T1000 (cell line): ENCODE results near the gene PMAIP1.
A peak's percentile ranks its signal among the peaks of the same experiment; 100 is the strongest.
"Not testable (repeated sequence)": the region's sequence is repeated elsewhere in the genome, so short reads cannot be mapped to it uniquely, and the experiment has no call there.

ENCODE experiments used
- DNase-seq: peaks from one replicate; lab custom pipeline; 2025; ENCODE audit warnings: mixed read lengths; lab: John Stamatoyannopoulos, UW

Gene PMAIP1

DNA sequence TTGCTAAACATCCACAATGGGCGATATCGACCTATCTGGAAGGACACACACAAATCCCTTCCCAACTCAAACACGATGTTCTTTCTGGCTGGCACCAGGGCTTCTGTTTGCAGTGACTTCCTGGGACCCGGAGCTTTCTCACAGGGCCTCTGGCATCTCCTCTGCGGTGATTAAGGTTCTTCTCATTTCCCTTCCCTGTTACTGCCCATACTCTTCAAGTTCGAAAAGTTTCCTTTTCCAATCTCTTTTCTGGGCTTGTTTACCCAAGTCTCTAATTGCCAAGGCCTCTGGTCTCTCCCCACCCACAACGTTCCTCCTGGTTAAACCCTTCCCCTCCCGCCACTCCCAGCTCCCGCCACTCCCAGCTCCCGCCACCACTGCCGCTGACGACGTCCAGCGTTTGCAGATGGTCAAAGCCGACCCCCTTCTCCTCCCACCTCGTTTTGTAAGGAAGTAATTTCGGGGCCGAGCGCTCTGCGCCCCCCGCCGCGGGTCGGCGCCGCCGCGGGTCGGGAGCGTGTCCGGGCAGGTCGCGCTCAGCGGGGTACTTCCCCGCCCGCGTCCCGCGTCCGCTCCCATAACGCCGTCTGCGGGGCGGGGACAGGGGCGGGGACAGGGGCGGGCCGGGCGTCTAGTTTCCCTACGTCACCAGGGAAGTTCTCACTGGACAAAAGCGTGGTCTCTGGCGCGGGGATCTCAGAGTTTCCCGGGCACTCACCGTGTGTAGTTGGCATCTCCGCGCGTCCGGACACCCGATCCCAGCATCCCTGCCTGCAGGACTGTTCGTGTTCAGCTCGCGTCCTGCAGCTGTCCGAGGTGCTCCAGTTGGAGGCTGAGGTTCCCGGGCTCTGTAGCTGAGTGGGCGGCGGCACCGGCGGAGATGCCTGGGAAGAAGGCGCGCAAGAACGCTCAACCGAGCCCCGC, at the start of gene PMAIP1:
TSS of gene PMAIP1 (plus strand) at position 699 of the 924 bp plus-strand sequence. CDS start at position 881, 182 bp downstream.
- DNase-seq = peak; percentile 90

DNA sequence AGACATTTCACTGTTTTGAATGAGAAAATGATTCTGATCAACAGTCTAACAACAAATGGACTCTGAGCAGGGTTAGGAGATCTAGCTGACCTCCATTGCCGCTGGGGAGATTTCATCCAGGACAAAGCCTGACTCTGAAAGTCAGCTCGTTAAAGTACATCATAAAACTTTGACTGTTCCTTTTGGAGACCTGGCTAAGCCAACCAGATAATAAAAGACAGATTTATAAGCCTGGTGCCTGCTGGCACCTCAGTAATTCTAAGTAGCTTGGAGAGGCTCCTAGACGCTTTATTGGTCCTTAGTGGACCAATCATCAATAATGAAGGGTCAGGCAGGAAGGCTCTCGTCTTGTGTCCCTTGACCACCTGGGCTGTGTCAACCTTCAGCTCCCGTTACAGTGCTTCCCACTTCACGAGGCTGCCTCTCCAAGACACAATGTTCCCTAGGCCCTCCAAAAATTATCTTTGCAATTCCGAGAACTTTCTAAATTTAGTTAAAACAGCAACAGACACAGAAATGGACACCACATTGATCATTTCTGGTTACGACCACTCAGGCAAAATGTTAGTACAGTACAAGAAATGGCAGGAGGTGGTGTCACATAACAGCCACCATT, 47.9 kb upstream of the PMAIP1 start:
- DNase-seq = no peak

DNA sequence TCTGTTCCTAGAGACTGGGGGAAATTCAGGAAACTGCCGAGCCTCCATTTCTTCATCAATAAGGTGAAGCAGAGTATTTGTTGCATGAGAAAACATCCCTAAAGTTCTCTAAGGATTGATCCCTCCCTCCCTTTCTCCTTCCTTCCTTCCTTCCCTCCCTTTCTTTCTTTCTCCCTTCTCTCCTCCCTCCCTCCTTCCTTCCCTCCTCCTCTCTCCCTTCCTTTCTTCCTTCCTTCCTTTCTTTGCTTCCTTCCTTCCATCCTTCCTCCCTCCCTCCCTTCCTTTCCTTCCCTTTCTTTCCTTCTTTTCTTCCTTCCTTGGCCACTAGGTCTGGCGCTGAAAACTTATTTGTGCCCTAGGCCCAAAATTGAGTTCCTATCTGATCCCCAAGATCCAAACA, 47.2 kb upstream of the PMAIP1 start:
- no peak for DNase-seq

DNA sequence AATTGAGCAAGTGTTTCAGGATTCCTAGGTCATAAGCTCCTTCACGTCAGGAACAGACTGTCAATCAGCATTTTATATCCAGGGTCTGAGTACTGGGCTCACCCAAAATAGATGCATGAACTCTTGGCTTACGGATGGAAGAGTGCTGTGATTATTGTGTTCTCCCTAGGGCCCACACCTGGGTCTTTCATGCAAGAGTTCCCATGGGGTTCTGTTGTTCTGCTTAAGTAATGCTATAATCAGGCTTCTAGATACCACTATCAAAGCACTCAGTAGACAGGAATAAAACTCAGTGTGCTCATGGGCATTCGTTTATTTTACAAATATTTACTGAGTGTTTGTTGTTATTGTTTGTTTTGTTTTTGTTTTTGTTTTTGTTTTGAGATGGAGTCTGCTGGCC, 46.4 kb upstream of the PMAIP1 start:
- DNase-seq = no peak

DNA sequence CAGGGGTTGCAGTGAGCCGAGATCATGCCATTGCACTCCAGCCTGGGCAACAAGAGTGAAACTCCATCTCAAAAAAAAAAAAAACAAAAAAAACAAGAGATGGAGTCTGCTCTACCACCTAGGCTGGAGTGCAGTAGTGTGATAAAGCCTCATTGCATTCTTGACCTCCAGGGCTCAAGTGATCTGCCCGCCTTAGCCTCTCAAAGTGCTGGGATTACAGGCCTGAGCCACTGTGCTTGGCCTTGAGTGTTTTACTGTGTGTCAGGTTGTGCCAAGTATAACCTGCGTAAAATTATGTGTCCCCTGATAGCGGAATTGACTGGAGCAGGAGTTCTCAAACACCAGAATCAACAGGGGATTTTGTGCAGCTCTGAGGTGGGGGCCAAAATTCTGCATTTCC, 45.8 kb upstream of the PMAIP1 start:
- not testable (repeated sequence) for DNase-seq

DNA sequence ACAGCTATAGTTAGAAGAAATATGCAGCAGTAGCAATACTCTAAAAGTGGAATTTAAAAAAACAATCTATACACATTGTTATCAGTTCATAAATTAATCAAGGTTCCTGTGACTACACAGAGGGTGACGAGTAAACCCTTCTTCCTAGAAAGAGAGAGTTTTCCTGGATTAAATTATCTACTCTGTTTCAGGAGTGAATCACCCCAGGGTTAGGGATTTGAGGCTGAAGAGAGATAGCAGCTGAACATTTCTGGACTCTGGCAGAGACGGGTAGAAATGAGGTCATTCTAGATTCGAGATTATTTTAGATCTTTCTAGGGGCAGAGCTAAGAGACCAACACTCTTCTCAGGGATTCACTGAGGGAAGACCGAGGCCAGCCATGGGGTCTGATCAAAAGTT, 38.8 kb upstream of the PMAIP1 start:
- no peak for DNase-seq

DNA sequence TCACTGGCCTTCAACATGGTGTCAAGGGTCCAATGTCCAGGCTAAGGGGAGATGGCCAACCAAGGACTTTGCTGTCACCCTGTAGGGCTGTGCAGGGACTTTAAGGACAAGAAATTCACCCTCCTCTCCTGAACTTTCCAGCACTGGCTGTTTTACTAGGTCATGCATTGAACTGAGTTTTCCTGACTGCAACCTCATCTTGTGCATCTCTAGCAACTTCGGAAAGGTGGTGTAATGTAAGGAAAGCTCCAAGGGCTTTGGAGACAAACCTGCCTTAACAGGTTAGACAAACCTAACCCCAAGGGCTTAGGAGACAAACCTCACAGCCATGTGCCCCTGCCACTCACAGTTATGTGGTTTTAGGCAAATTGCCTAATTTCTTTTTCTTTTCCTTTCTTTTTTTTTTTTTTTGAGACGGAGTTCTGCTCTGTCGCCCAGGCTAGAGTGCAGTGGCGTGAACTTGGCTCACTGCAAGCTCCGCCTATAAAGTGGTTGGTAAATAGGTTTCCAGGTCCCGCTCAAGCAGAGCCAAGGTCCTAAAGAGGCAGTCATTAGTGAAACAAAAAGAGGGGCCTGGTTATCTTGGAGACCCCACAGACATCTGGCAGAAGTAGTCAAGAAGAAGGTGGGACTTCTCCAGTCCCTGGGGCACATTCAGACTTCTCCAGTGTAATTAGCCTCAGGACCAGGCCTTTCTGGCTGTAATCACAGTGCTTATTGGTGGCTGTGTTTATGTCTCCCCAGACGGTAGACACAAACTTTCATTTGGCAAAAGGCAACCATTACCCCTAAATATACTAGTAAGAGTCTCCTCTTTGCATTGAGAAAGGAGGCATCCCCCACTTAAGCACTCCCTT, 37.6 kb upstream of the PMAIP1 start:
- DNase-seq = no peak

DNA sequence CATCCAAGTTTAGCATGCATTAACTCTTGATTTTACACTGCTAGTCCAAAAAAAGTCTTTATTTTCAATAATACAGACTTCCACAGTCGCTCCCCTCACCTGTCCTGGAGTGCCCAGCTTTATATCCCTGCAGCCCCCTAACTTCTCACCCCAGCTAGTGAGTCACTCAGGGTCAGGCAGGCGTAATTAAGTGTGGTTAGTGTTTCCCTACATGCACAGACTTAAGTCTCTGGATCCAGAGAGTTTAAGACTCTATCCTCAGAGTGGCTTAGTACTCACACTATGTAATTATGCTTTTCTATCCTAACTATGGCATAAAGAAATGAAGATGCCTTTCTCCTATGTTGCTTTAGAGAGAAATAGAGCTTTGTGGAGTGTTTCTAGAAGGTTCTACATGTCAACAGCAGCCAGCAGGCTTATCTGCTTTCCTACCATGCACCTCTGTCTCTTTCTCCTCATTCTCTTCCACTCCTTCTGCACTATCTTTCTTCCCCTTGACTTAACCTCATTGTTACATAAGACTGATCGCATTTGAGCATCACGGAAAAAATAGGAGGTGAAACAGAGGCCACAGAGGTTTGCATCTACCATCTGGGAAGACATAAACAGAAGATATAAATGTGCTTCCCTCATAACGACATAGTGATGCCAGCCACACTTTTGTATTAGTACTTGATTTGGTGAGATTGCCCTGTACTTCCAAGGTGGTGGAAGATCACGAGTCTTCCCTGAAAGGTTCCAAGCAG, 34.4 kb upstream of the PMAIP1 start:
- DNase-seq = no peak

DNA sequence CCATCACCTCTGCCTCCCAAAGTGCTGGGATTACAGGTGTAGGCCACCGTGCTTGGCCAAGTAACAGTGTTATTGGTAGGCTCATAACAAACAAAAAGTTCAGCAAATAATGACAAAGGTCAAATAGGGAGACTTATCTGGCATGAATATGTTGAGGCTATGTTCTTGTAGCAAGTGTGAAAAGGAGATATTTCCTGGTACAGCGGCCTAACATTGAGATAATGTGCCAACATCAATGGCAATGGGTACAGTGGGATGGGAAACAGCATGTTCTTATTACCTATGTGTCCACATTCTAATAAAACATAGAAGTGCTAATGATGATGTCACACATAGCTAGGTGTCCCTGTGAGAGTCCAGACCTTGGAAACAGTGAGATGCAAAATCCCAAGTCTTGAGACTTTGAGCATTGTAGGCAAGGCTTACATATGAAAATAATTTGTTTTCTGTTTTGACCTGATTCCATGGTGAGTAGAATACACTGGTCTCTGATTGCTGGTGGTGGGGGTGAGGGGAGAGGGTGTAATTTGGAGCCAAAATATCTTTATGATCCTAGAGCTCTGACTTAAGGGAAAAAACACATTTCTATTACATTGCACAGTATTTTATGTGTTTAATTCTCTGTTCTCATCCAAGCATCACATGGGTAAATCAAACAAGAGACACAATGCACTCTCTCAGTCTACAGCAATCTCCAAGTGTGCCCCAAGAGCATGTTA, 33.1 kb upstream of the PMAIP1 start:
- no peak for DNase-seq

DNA sequence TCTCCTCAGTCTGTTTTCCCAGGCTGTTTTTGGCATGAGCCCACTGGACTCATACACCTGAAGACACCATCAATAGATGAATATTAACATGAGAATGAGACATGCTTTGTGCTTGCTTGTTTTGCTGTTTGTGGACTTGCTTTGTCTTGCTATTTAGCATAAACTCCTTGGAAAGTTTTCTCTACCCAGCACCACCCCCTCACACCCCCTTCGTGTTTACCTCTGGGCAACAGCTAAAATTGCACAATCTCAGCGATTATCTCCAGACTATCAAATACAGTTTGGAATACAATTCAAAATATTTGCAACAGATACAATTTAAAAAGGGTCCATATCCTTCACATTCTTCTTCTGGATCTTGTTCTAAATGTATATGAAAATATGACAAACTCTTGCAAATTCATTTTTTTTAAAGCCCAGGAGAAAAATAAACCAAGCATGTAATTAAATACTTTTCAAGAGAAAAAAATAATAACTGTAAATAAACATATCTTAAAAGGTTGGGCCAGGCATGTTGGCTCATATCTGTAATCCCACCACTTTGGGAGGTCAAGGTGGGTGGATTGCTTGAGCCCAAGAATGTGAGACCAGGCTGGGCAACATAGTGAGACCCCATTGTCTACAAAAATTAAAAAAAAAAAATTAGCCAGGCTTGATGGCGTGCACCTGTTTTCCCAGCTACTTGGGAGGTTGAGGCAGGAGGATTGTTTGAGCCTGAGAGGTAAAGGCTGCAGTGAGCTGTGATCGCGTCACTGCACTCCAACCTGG, 32.3 kb upstream of the PMAIP1 start:
- no peak for DNase-seq

DNA sequence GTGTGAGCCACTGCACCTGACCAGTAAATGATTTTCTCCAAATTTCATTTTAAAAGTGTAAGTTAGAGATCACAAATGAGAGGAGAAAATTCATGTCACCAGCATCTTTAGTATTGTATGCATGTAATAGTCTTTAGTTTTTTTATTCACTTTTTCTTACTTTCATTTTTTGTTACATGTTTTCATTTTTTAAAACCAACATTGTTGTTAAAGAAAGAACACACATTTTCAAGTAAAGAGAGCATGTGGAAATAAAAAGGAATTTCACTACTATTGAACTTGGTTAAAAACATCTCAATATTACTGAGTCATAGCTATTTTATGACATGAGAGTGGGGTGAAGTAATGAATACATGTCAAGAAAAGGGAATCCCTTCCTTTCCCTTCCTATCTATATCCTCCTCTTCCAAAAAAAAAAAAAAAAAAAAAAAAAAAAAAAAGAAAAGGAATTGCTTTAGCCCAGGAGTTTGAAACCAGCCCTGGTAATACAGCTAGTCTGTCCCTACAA, 29.1 kb upstream of the PMAIP1 start:
- DNase-seq = no peak

DNA sequence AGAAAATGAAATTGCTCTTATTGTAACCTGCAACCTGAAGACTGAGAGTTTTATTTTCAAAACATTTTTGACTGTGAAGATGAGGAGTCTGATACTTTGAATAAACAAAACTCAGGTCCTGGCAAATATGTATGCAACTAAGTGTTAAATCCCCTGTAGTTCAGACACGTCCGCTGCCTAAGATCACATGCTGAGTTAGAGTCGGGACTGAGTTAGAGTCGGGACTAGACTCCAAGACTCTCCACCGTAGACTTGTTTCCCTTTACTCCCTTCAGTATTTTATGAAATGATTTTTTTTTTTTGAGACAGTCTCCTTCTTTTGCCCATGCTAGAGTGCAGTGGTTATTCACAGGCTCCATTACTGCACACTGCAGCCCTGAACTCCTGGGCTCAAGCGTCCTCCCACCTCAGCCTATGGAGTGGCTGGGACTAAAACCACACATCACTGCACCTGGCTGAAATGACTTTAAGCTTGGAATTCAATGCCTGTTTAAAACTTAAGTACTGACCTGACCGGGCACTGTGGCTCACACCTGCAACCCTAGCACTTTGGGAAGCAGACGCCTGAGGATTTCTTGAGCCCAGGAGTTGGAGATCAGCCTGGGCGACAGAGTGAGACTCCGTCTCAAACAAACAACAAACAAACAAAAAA, 28.0 kb upstream of the PMAIP1 start:
- DNase-seq = no peak

DNA sequence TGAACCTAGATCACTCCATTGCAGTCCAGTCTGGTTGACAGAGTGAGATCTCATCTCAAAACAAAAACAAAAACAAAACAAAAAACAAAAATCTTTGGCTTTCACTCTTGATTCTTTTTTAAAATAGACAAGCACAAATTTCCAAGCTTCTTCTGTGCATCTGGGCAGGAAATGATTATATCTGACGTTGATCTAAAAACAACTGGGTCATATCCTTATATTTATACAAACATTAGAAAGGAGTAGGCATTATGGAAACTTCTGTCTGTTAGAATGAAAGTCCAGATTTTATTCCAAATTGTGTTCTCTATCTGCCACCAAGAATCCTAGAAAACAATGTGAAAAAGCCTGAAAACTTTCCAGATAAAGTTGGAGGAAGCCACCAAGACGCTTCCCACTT, 26.2 kb upstream of the PMAIP1 start:
- DNase-seq = no peak

DNA sequence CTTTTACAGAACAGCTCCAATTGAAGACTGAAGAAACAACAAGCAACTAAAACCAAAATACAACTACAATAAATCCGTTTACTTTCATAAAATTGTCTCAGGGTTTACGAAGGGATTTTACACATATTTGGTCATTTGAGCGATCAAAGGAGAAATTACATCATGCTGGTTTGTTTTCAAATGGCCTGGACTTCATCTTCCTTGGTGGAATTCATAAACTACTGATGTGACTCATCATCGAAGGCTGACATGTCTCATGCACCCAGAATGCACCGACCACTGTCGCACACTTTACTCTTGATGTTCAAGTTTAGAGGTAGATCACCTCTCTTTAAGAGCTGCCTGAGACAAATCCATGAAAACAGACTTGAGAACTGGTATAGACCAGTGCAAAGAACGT, 25.6 kb upstream of the PMAIP1 start:
- peak; percentile 8 for DNase-seq

DNA sequence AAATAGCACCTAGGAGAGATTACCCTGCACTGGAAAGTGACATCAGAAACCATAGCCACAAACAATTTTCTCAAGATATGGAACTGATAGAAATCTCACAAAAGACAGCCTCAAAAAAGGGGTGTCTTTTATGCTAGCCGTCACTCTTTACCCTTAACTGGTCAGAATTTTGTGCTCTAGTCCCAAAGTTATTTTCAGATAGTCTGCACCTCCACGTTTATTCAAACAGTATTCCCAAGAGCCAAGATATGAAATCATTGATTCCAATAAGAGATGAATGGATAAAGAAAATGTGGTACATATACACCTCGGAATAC, 23.5 kb upstream of the PMAIP1 start:
- no peak for DNase-seq

DNA sequence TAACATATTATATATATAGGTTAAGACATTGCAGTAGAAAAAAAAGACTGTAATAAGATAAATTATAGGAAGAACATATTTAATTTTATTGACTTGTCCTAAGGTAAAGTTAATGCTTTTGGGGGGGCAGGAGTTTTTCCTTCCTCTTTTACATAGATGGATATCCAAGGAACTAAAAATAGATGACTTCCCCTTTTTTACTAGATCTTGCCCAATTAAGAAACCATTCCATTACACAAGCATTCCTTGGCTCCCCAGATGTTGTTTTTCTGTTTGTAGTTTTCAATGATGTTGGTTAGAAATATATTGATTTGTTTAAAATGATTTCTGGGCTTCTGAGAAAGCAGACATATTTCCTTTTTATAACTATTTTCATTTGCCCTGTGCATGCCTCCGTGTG, 22.4 kb upstream of the PMAIP1 start:
- DNase-seq = no peak

DNA sequence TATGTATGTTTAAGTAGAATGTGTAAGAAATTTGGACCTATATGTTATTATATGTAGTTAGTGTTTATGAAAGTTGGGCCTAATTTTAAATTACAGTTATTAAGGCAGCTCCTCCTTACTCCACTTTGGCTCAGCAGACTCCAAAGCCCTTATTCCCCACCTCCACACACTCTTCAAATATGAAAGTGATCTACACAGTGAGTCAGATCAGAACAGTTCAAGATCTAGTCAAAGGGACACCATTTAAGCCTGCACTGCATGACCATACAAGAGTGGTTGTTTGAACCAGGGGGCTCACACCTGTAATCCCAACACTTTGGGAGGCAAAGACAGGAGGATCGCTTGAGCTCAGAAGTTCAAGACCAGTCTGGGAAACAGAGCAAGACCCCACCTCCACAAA, 21.2 kb upstream of the PMAIP1 start:
- DNase-seq = no peak

DNA sequence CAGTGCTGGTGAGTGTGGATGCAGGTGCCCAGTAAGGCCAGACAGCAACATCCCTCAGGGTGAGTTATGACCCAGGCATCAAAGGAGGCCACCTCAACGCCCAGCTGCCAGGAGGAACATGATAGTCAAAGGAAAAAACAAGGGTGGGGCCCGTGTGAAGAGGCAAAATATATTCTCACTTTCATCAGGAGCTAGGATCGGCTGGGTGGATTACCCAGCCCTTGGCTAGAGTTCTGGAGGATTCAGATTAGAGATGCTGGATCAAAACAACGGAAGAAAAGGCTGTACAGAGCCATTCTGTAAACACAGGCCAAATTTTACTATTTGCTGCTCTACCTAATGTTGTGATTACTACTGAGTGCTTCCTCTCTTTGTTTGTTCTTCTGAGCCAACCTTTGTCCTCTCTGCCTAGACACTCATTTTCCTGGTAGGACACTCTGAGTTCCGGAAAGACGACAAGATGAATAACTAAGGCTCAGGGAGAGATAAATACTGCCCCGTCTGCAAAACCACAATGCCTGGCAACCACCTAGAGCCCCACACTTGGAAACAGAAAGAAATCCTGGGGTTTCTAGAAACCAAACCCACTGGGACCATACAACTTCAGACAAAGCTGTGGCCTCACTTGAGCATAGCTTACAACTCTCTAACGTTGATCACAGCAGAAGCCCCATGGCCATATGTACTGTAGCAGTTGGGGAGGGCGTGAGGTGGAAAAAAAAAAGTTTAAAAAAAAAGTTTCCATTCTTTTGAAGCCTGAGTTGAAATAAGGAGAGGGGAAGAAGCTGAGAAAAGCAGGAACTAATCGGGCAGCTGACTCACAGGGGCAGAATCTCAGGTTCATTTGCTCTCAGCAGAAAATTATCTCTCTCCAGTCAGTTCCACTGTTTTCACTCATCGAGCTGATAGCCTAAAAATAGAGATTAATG, 17.8 kb upstream of the PMAIP1 start:
- no peak for DNase-seq

DNA sequence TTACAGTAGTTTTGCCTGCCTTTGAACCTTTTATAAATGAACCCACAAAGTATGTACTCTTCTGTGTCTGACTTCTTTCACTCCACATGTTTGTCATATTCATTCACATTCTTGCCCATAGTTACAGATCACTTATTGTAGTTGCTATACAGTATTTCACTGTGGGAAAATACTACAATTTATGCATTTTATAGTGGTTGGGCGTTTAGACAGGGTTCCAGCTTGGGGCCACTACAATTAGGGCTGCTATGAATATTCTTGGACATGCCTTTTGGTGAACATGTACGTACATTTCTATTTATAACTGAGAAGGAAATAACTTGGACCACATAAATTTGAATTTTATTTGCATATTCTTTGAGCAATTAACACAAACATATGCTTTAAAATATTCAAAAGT, 15.4 kb upstream of the PMAIP1 start:
- no peak for DNase-seq
